Posterior cingulate gyrus (tissue), 11 donors: ENCODE results near the gene ADGRB2.

Experiments used
- DNase-seq, 10 donors: peaks; one replicate each; pipeline versions ENCODE4 v3.0.0 to v3.0.0-alpha.2; 2020 to 2021; ENCODE audit warnings: mixed read lengths in 3 of 10
- intact Hi-C: fragments of 100-400 bp; cut with DNase I; formaldehyde crosslinking; loops from one replicate; pipeline ENCODE4 v1.15.1; 2023

Gene ADGRB2

GRCh38 chr1:31755197-31755611 lies 8.9 kb downstream of the ADGRB2 start:
- intact Hi-C loops = no loop called here
- peak in 1 of 10 donors; percentile 77 for DNase-seq

- intact Hi-C loops = no loop called here
- DNase-seq = peak in 1 of 10 donors; percentile 65
These were observed 9.7 kb downstream of the ADGRB2 start for GRCh38 chr1:31754397-31754796.

- DNase-seq = peak; percentile 88 to 99 (median 93)
- intact Hi-C loops = no loop called here
These were observed 10.3 kb downstream of the ADGRB2 start for GRCh38 chr1:31753707-31754349.

GRCh38 chr1:31752952-31753475 lies 11.1 kb downstream of the ADGRB2 start:
- peak in 4 of 10 donors; percentile 57 to 93 (median 74) for DNase-seq
- intact Hi-C loops = no loop called here

GRCh38 chr1:31752258-31752657 lies 11.9 kb downstream of the ADGRB2 start:
- intact Hi-C loops = no loop called here
- no peak for DNase-seq

GRCh38 chr1:31751822-31752241 lies 12.3 kb downstream of the ADGRB2 start:
- intact Hi-C loops = no loop called here
- DNase-seq = peak in 1 of 10 donors; percentile 58

GRCh38 chr1:31750858-31751510 lies 13.2 kb downstream of the ADGRB2 start:
- intact Hi-C loops = no loop called here

GRCh38 chr1:31749785-31750735 lies 14.1 kb downstream of the ADGRB2 start:
- no peak for DNase-seq
- intact Hi-C loops = no loop called here

More at GRCh38 chr1:31750858-31751510, 13.2 kb downstream of the ADGRB2 start:
- DNase-seq = no peak

- DNase-seq = no peak
- intact Hi-C loops = no loop called here
These were observed 15.8 kb downstream of the ADGRB2 start for GRCh38 chr1:31748365-31748764.

- intact Hi-C loops = no loop called here
- DNase-seq = no peak
These were observed 16.8 kb downstream of the ADGRB2 start for GRCh38 chr1:31747304-31747703.

GRCh38 chr1:31746687-31747086 lies 17.5 kb downstream of the ADGRB2 start:
- no peak for DNase-seq
- intact Hi-C loops = no loop called here

GRCh38 chr1:31745946-31746670 lies 18.0 kb downstream of the ADGRB2 start:
- intact Hi-C loops = no loop called here
- no peak for DNase-seq

GRCh38 chr1:31745096-31745945 lies 18.8 kb downstream of the ADGRB2 start:
- DNase-seq = peak; percentile 63 to 97 (median 82)
- intact Hi-C loops = no loop called here

GRCh38 chr1:31744165-31744888 lies 19.8 kb downstream of the ADGRB2 start:
- no peak for DNase-seq
- intact Hi-C loops = no loop called here

GRCh38 chr1:31742462-31743212 lies 21.5 kb downstream of the ADGRB2 start:
- intact Hi-C loops = no loop called here
- peak in 2 of 10 donors; percentile 82 to 89 for DNase-seq

GRCh38 chr1:31739346-31739745 lies 24.8 kb downstream of the ADGRB2 start:
- intact Hi-C loops = no loop called here
- no peak for DNase-seq

GRCh38 chr1:31736675-31737074 lies 27.5 kb downstream of the ADGRB2 start:
- intact Hi-C loops = no loop called here

GRCh38 chr1:31735571-31735970 lies 28.6 kb downstream of the ADGRB2 start:
- DNase-seq = no peak
- intact Hi-C loops = no loop called here

More at GRCh38 chr1:31736675-31737074, 27.5 kb downstream of the ADGRB2 start:
- peak in 7 of 10 donors; percentile 47 to 96 (median 71) for DNase-seq
